GM18951 (cell line): Measurements from ENCODE around the gene TCP11L2.
"Not testable (repeated sequence)": the region's sequence is repeated elsewhere in the genome, so short reads cannot be mapped to it uniquely, and the experiment has no call there.

Source experiments
- POLR2A ChIP-seq: IDR thresholded peaks from 4 replicates; pipeline ENCODE4 v1.6.1; 2011; ENCODE audit warnings: mild to moderate bottlenecking; ENCODE audit not compliant: insufficient read length, insufficient read depth; ENCODE audit errors: extremely low read depth
- in situ Hi-C: fragments of 300-500 bp; cut with MboI; formaldehyde crosslinking; loops from one replicate; pipeline ENCODE4 v1.12.0; 2022; ENCODE audit warnings: low sequenced_read_pairs, mixed read lengths, inconsistent platforms; ENCODE audit not compliant: unreplicated experiment

TCP11L2 gene

DNA sequence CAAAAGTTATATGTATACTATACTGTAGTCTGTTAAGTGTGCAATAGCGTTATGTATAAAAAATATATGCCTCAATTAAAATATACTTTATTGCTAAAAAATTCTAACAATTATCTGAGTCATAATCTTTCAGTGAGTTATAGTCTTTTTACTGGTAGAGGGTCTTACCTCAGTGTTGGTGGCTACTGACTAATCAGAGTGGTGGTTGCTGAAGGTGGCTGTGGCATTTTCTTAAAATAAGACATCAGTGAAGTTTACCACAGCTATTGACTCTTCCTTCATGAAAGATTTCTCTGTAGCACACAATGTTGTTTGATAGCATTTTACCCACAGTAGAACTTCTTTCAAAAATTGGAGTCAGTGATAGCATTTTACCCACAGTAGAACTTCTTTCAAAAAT is 78.4 kb downstream of the TCP11L2 start:
- in situ Hi-C loops, result no loop called here
- no peak for TF ChIP-seq POLR2A

DNA sequence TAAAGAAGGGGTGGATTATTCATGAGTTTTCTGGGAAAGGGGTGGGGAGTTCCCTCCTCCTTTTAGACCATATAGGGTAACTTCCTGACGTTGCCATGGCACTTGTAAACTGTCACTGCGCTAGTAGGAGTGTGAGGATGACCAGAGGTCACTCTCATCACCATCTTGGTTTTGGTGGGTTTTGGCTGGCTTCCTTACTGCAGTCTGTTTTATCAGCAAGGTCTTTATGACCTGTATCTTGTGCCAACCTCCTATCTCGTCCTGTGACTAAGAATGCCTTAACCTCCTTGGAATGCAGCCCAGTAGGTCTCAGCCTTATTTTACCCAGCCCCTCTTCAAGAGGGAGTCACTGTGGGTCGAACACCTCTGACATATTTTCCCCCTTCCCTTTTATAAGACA is 79.3 kb downstream of the TCP11L2 start:
- in situ Hi-C loops, result not testable (repeated sequence)

DNA sequence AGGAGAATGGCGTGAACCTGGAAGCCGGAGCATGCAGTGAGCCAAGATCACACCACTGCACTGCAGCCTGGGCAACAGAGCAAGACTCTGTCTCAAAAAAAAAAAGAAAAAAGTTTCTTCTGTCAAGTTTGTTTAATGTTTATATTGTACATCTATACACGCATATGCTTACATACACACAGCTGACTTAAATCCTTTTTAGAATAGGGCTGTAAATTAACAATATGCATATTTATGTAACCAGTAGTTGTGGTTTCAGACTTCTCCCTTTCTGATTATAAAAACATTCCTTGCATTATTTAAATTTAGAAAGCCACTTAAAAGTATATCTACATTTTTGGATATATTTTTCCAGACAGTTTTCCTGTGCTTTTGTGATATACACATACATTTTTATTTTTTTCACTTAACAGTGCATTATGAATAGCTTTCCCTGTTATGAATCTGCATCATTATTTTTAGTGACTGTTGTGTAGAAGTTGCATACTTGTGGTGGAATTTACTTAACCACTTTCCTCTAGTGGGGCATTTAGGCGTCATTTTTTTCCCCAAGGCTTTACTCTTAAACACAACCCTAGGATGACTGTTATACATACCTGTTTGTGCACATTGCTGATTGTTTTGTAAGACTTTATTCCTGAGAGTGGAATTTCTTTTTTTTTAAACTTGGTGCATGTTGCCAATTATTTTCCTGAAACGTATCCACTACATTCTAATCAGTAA is 84.4 kb downstream of the TCP11L2 start:
- in situ Hi-C loops, result no loop called here
- TF ChIP-seq POLR2A, result no peak

DNA sequence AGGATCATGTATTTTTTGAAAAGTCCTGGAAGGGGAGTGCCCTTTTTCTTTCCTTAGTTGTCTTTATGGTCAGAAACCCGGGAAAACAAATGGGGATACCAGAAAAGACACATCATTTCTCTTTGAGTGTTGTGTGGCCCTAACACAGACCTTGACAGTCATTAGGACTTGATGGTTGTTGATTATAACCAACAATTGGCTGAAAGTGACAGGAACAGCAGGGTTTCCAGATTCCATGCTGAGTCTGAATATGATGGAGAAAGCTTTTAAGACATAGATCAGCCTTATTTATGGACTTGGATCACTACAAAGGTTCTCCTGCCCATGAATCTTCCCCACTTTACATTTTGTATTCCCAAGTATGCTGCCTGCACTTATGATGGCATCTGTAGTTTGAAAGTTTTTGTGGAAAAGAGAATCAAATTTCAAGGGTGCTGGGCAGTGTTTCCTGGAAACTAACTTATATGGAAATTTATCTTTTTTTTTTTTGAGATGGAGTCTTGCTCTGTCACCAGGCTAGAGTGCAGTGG is 85.4 kb downstream of the TCP11L2 start:
- in situ Hi-C loops, result no loop called here
- no peak for TF ChIP-seq POLR2A

DNA sequence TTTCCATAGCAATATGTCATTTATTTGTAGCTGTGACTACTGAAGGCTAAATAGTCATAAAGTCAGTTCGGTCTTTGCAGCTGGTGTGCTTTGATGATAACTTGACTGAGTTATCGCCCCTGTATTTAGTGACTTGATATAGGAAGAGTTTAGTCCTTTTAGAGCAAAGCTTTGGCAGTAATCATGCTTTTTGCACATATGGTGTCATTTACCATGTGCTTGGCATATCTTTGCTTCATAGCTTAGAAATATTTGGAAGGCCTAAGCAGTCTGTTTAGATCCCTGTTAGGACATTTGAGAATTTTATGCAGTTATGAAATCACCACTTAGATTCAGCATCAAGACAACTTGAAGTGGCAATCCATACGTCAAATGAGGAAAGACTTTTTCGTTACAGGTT is 86.6 kb downstream of the TCP11L2 start:
- TF ChIP-seq POLR2A, result no peak
- in situ Hi-C loops, result no loop called here

DNA sequence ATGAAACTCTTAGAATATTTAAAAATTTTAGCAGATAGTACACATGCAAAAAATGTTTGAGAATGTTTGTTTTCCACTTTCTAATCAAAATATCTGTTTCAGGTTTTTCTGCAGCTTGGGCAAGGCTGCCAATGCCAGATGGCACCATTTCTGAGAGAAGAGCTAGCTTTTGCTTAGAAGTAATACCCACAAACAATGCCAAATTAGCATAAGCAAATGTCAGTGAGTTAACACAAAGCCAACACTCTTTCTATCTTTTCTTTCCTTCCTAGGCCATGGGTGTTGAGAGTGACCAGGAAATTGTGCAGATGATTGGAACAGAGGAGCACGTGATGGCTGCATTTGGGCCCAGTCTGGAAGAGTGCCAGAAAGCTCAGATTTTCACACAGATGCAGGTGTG is 90.2 kb downstream of the TCP11L2 start:
- TF ChIP-seq POLR2A, result no peak
- in situ Hi-C loops, result no loop called here
